ENCODE measurements around the gene PPIF.

PPIF gene

GRCh38 chr10:79357180-79357579 is 9.9 kb downstream of the PPIF start:
- H3K79me2 ChIP-seq (ENCODE audit: control insufficient read depth, insufficient read depth, low read length, unreplicated experiment): no peaks in the 10 kb centered on the region
- no peak overlapping the region for H2AFZ ChIP-seq (ENCODE audit: low read length, unreplicated experiment)
- H3K4me1 ChIP-seq (ENCODE audit: control insufficient read depth, insufficient read depth, low read length, unreplicated experiment): no peaks in the 10 kb centered on the region
- no peaks in the 10 kb centered on the region for H3K27me3 ChIP-seq (ENCODE audit: insufficient read depth, low read length)
- no peak overlapping the region for H3K4me3 ChIP-seq (ENCODE audit: low read depth, low read length)
- H3K27ac ChIP-seq (ENCODE audit: low read depth, low read length): no peak overlapping the region
- peaks cover 39% of the 10 kb centered on the region for H3K36me3 ChIP-seq (ENCODE audit: insufficient read depth, low read length)

GRCh38 chr10:79358811-79359210 is 11.5 kb downstream of the PPIF start:
- H3K4me1 ChIP-seq (ENCODE audit: control insufficient read depth, insufficient read depth, low read length, unreplicated experiment): no peaks in the 10 kb centered on the region
- no peaks in the 10 kb centered on the region for H3K27me3 ChIP-seq (ENCODE audit: insufficient read depth, low read length)
- H2AFZ ChIP-seq (ENCODE audit: low read length, unreplicated experiment): no peak overlapping the region
- H3K79me2 ChIP-seq (ENCODE audit: control insufficient read depth, insufficient read depth, low read length, unreplicated experiment): no peaks in the 10 kb centered on the region
- no peak overlapping the region for H3K27ac ChIP-seq (ENCODE audit: low read depth, low read length)
- H3K36me3 ChIP-seq (ENCODE audit: insufficient read depth, low read length): peaks cover 23% of the 10 kb centered on the region
- H3K4me3 ChIP-seq (ENCODE audit: low read depth, low read length): no peak overlapping the region

GRCh38 chr10:79359816-79360498 is 12.7 kb downstream of the PPIF start:
- no peaks in the 10 kb centered on the region for H3K79me2 ChIP-seq (ENCODE audit: control insufficient read depth, insufficient read depth, low read length, unreplicated experiment)
- H3K27ac ChIP-seq (ENCODE audit: low read depth, low read length): no peak overlapping the region
- no peak overlapping the region for H3K4me3 ChIP-seq (ENCODE audit: low read depth, low read length)
- peaks cover 12% of the 10 kb centered on the region; the same call in 1 of the 2 replicates for H3K36me3 ChIP-seq (ENCODE audit: insufficient read depth, low read length)
- no peaks in the 10 kb centered on the region for H3K4me1 ChIP-seq (ENCODE audit: control insufficient read depth, insufficient read depth, low read length, unreplicated experiment)
- no peak overlapping the region for H2AFZ ChIP-seq (ENCODE audit: low read length, unreplicated experiment)
- no peaks in the 10 kb centered on the region for H3K27me3 ChIP-seq (ENCODE audit: insufficient read depth, low read length)

GRCh38 chr10:79360499-79361342 is 13.5 kb downstream of the PPIF start:
- Histone ChIP-seq H3K27me3 (ENCODE audit: insufficient read depth, low read length) (no peaks in the 10 kb centered on the region), H3K79me2 (ENCODE audit: control insufficient read depth, insufficient read depth, low read length, unreplicated experiment) (no peaks in the 10 kb centered on the region), H2AFZ (ENCODE audit: low read length, unreplicated experiment) (no peak overlapping the region), H3K36me3 (ENCODE audit: insufficient read depth, low read length) (peaks cover 12% of the 10 kb centered on the region; the same call in 1 of the 2 replicates), H3K4me1 (ENCODE audit: control insufficient read depth, insufficient read depth, low read length, unreplicated experiment) (no peaks in the 10 kb centered on the region), H3K27ac (ENCODE audit: low read depth, low read length) (no peak overlapping the region), H3K4me3 (ENCODE audit: low read depth, low read length) (no peak overlapping the region)

GRCh38 chr10:79361726-79362397 is 14.6 kb downstream of the PPIF start:
- Histone ChIP-seq H3K36me3 (ENCODE audit: insufficient read depth, low read length) (peaks cover 4% of the 10 kb centered on the region; the same call in 1 of the 2 replicates), H3K27ac (ENCODE audit: low read depth, low read length) (no peak overlapping the region), H3K4me3 (ENCODE audit: low read depth, low read length) (no peak overlapping the region), H3K27me3 (ENCODE audit: insufficient read depth, low read length) (no peaks in the 10 kb centered on the region), H3K79me2 (ENCODE audit: control insufficient read depth, insufficient read depth, low read length, unreplicated experiment) (no peaks in the 10 kb centered on the region), H2AFZ (ENCODE audit: low read length, unreplicated experiment) (no peak overlapping the region), H3K4me1 (ENCODE audit: control insufficient read depth, insufficient read depth, low read length, unreplicated experiment) (peaks cover 4% of the 10 kb centered on the region)

- peaks cover 10% of the 10 kb centered on the region for H3K4me1 ChIP-seq (ENCODE audit: control insufficient read depth, insufficient read depth, low read length, unreplicated experiment)
- H3K4me3 ChIP-seq (ENCODE audit: low read depth, low read length): no peak overlapping the region
- H3K27me3 ChIP-seq (ENCODE audit: insufficient read depth, low read length): no peaks in the 10 kb centered on the region
- peak overlapping the region; percentile 36 for H3K27ac ChIP-seq (ENCODE audit: low read depth, low read length)
- no peaks in the 10 kb centered on the region for H3K79me2 ChIP-seq (ENCODE audit: control insufficient read depth, insufficient read depth, low read length, unreplicated experiment)
- H3K36me3 ChIP-seq (ENCODE audit: insufficient read depth, low read length): no peaks in the 10 kb centered on the region
- H2AFZ ChIP-seq (ENCODE audit: low read length, unreplicated experiment): peak overlapping the region; percentile 33
Measured at GRCh38 chr10:79367426-79368189, 20.3 kb downstream of the PPIF start.

GRCh38 chr10:79372871-79373270 is 25.6 kb downstream of the PPIF start:
- no peaks in the 10 kb centered on the region for H3K36me3 ChIP-seq (ENCODE audit: insufficient read depth, low read length)
- no peak overlapping the region for H3K27ac ChIP-seq (ENCODE audit: low read depth, low read length)
- H3K4me1 ChIP-seq (ENCODE audit: control insufficient read depth, insufficient read depth, low read length, unreplicated experiment): peaks cover 13% of the 10 kb centered on the region
- H3K27me3 ChIP-seq (ENCODE audit: insufficient read depth, low read length): no peaks in the 10 kb centered on the region
- no peak overlapping the region for H2AFZ ChIP-seq (ENCODE audit: low read length, unreplicated experiment)
- H3K4me3 ChIP-seq (ENCODE audit: low read depth, low read length): no peak overlapping the region
- H3K79me2 ChIP-seq (ENCODE audit: control insufficient read depth, insufficient read depth, low read length, unreplicated experiment): no peaks in the 10 kb centered on the region

- H2AFZ ChIP-seq (ENCODE audit: low read length, unreplicated experiment): no peak overlapping the region
- no peaks in the 10 kb centered on the region for H3K36me3 ChIP-seq (ENCODE audit: insufficient read depth, low read length)
- H3K27me3 ChIP-seq (ENCODE audit: insufficient read depth, low read length): no peaks in the 10 kb centered on the region
- H3K4me3 ChIP-seq (ENCODE audit: low read depth, low read length): no peak overlapping the region
- H3K27ac ChIP-seq (ENCODE audit: low read depth, low read length): no peak overlapping the region; the same call in 1 of the 2 replicates
- H3K79me2 ChIP-seq (ENCODE audit: control insufficient read depth, insufficient read depth, low read length, unreplicated experiment): no peaks in the 10 kb centered on the region
- H3K4me1 ChIP-seq (ENCODE audit: control insufficient read depth, insufficient read depth, low read length, unreplicated experiment): peaks cover 16% of the 10 kb centered on the region
Measured at GRCh38 chr10:79374312-79375191, 27.3 kb downstream of the PPIF start.

GRCh38 chr10:79375321-79376077 is 28.2 kb downstream of the PPIF start:
- H3K4me3 ChIP-seq (ENCODE audit: low read depth, low read length): no peak overlapping the region
- no peaks in the 10 kb centered on the region for H3K27me3 ChIP-seq (ENCODE audit: insufficient read depth, low read length)
- no peak overlapping the region for H3K27ac ChIP-seq (ENCODE audit: low read depth, low read length)
- peaks cover 25% of the 10 kb centered on the region for H3K4me1 ChIP-seq (ENCODE audit: control insufficient read depth, insufficient read depth, low read length, unreplicated experiment)
- H3K79me2 ChIP-seq (ENCODE audit: control insufficient read depth, insufficient read depth, low read length, unreplicated experiment): no peaks in the 10 kb centered on the region
- peak overlapping the region; percentile 60 for H2AFZ ChIP-seq (ENCODE audit: low read length, unreplicated experiment)
- no peaks in the 10 kb centered on the region for H3K36me3 ChIP-seq (ENCODE audit: insufficient read depth, low read length)
